Stimulated activated naive B cell treated with anti-CD40 and anti-IgM and Interleukin-4, amounts not matched to agents 10 μg/mL and 1 μg/mL and 100 μg/mL, for 72 hours (primary cell): ENCODE measurements around the gene DPYD.
A peak's percentile ranks its signal among the peaks of the same experiment; 100 is the strongest.

ENCODE experiments used
- ATAC-seq, 2 donors: fragments of 150-1000 bp; cut with Tn5 transposase; replicated peaks; 2 replicates each; pipeline ENCODE4 v1.10.0; 2021; ENCODE audit warnings: moderate library complexity in 1 of 2
- DNase-seq: peaks from one replicate; pipeline ENCODE4 v3.0.0; 2021
- H3K27ac Mint-ChIP-seq: one replicate; pipeline ENCODE4 v1.8.0; 2022; ENCODE audit warnings: mild to moderate bottlenecking, mixed read lengths
- H3K27me3 Mint-ChIP-seq, 2 donors: one replicate each; pipeline ENCODE4 v1.8.0; 2022; ENCODE audit warnings: mixed read lengths in 2 of 2
- H3K36me3 Mint-ChIP-seq, 2 donors: one replicate each; pipeline ENCODE4 v1.8.0; 2022; ENCODE audit warnings: mixed read lengths in 2 of 2, mild to moderate bottlenecking in 1 of 2
- H3K4me1 Mint-ChIP-seq, 2 donors: one replicate each; pipeline ENCODE4 v1.8.0; 2022; ENCODE audit warnings: mixed read lengths in 2 of 2, mild to moderate bottlenecking in 1 of 2
- H3K4me3 Mint-ChIP-seq, 2 donors: one replicate each; pipeline ENCODE4 v1.8.0; 2022; ENCODE audit warnings: mild to moderate bottlenecking in 2 of 2, mixed read lengths in 2 of 2, moderate library complexity in 1 of 2
- H3K9me3 Mint-ChIP-seq, 2 donors: one replicate each; pipeline ENCODE4 v1.8.0; 2022; ENCODE audit warnings: mixed read lengths in 2 of 2, mild to moderate bottlenecking in 1 of 2

DPYD gene

DNA sequence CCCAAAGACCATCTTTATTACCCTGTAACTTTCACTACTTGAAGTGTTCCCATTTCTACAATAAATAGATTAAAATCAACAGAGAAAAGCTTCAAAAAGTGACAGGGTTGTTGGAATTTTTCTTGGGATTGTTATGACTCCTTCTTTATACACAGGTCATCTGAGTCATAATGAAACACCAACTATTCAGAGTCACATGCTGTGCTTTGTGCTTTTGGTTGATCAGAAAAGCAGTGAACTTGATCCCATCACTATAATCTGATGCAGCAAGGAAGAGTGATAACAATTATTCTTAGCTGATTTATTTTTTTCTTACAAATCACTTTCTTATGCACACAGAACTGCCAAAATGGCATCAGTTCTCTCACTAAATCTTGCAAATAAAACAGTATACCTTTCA lies 776.3 kb downstream of the DPYD start:
- Mint-ChIP-seq H3K4me1 (peaks cover 2 to 6% of the 10 kb centered on the region in 2 donors), H3K27me3 (no peaks in the 10 kb centered on the region), H3K36me3 (peaks cover 0 to 2% of the 10 kb centered on the region in 2 donors), H3K9me3 (no peaks in the 10 kb centered on the region), H3K4me3 (no peak overlapping the region), H3K27ac (no peak overlapping the region)
- ATAC-seq (no peak), DNase-seq (no peak)

DNA sequence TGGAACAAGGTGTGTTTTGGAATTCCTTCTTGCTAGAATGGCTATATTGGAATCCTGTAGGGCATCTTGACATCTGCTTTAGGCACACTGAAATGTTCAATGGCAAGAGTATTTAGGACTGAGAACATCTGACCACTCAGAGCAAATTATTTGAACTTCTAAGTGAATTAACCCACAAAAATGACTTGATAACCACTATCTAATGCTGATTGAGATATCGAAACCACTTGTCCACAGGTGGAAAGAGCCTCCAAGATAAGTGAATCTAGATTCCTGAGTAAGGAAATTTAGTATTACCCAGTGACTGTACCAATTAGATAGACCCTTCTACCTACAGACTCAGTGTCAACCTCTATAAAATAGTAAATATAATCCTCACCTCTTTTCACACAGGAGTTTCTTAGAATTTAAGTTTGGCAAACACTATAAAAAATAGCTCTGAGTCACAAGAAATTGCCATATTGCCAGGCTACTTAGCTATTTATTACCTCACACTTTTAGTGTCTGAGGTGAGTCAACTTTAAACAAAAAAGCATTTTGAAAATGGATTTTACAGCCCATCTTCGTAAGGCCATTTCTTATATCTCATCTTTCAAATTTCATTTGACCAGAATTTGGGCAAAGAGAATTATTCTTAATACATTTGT lies 777.5 kb downstream of the DPYD start:
- no peak for DNase-seq
- ATAC-seq = no peak

DNA sequence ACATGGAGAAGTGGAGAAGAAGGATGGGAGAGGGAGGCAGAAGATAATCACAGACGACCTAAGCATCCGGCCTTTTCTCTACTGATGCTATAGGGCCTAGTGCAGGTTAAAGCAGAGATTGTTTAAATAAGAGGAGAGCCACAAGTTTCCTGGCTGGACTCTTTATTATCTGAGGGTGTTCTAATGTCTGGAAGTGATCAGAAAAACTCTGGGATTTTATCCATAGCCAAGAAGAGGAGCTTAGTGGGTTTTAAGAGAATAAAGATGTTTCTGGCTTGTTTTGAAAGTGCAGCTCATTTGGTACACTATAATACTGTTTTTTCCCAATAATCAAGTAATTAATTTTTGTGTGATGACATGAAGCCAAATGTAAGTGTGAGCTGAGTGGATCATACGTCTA lies 780.2 kb downstream of the DPYD start:
- Mint-ChIP-seq H3K9me3 (no peaks in the 10 kb centered on the region), H3K4me1 (peaks cover 7 to 16% of the 10 kb centered on the region in 2 donors), H3K36me3 (no peaks in the 10 kb centered on the region), H3K27me3 (no peaks in the 10 kb centered on the region), H3K27ac (no peak overlapping the region), H3K4me3 (no peak overlapping the region)
- no peak for ATAC-seq
- no peak for DNase-seq

More for the DNA sequence above, 777.5 kb downstream of the DPYD start:
- peaks cover 0 to 2% of the 10 kb centered on the region in 2 donors for H3K36me3 Mint-ChIP-seq
- H3K27me3 Mint-ChIP-seq = no peaks in the 10 kb centered on the region
- H3K9me3 Mint-ChIP-seq = no peaks in the 10 kb centered on the region
- no peak overlapping the region for H3K4me3 Mint-ChIP-seq
- H3K4me1 Mint-ChIP-seq = peaks cover 5 to 10% of the 10 kb centered on the region in 2 donors
- no peak overlapping the region for H3K27ac Mint-ChIP-seq

- Mint-ChIP-seq H3K9me3 (no peaks in the 10 kb centered on the region), H3K27ac (no peak overlapping the region), H3K27me3 (no peaks in the 10 kb centered on the region), H3K4me1 (peaks cover 5 to 12% of the 10 kb centered on the region in 2 donors), H3K36me3 (no peaks in the 10 kb centered on the region), H3K4me3 (no peak overlapping the region)
- no peak for DNase-seq
- ATAC-seq = no peak
Measured at GRCh38 chr1:97139512-97139911, 781.3 kb downstream of the DPYD start.

- Mint-ChIP-seq H3K27ac (no peak overlapping the region), H3K4me3 (peak overlapping the region; percentile 55 to 74), H3K36me3 (no peaks in the 10 kb centered on the region)
Measured at GRCh38 chr1:97138515-97139032, 782.3 kb downstream of the DPYD start.

DNA sequence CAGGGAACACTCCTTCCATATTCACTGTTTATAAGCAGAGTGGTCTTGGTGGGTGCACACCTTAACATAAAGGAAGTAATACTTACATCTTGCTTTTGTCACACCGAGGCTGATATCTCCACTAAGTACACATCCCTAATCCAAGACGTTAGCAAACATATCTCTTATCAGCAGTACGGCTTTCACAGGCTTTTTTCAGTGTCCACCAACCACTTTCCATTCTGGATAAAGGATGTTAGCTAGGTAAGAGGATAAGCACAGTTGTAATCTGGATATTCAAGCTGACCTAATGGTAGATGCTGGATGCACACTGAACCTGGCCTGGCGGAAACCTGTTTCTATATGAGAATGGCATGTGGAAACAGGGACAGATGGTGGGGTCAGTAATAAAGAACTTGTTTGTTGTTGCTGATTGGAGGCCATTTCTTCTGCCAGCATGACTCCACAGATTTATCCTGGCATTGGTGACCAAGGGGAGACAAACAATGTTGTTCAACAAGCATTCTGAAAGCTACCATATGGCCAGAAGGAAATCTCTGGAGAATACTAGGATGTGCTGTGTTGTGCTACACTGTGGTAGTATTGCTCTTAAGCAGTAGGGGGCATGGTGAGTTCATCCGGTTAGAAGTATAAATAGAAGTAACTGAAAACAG lies 782.8 kb downstream of the DPYD start:
- H3K36me3 Mint-ChIP-seq = no peaks in the 10 kb centered on the region
- no peak overlapping the region for H3K27ac Mint-ChIP-seq
- peak; percentile 96 to 98 for ATAC-seq
- H3K27me3 Mint-ChIP-seq = no peaks in the 10 kb centered on the region
- H3K4me3 Mint-ChIP-seq = peak overlapping the region; percentile 55 to 74
- DNase-seq = peak; percentile 6
- peaks cover 5 to 10% of the 10 kb centered on the region in 2 donors for H3K4me1 Mint-ChIP-seq
- H3K9me3 Mint-ChIP-seq = no peaks in the 10 kb centered on the region

More at GRCh38 chr1:97138515-97139032, 782.3 kb downstream of the DPYD start:
- peak; percentile 39 to 41 for ATAC-seq
- Mint-ChIP-seq H3K27me3 (no peaks in the 10 kb centered on the region), H3K4me1 (peaks cover 5 to 10% of the 10 kb centered on the region in 2 donors), H3K9me3 (no peaks in the 10 kb centered on the region)
- DNase-seq = no peak

- H3K27me3 Mint-ChIP-seq = no peaks in the 10 kb centered on the region
- no peak overlapping the region for H3K27ac Mint-ChIP-seq
- H3K4me3 Mint-ChIP-seq = no peak overlapping the region
- peaks cover 5 to 10% of the 10 kb centered on the region in 2 donors for H3K4me1 Mint-ChIP-seq
- ATAC-seq (no peak), DNase-seq (no peak)
- no peaks in the 10 kb centered on the region for H3K9me3 Mint-ChIP-seq
- no peaks in the 10 kb centered on the region for H3K36me3 Mint-ChIP-seq
Measured at GRCh38 chr1:97136996-97137395, 783.8 kb downstream of the DPYD start.

- ATAC-seq (no peak), DNase-seq (no peak)
- Mint-ChIP-seq H3K36me3 (peaks cover 0 to 5% of the 10 kb centered on the region in 2 donors), H3K27ac (no peak overlapping the region), H3K4me1 (peaks cover 5 to 10% of the 10 kb centered on the region in 2 donors), H3K9me3 (no peaks in the 10 kb centered on the region), H3K4me3 (no peak overlapping the region), H3K27me3 (no peaks in the 10 kb centered on the region)
Measured at GRCh38 chr1:97135972-97136371, 784.9 kb downstream of the DPYD start.

- H3K36me3 Mint-ChIP-seq = peaks cover 0 to 8% of the 10 kb centered on the region in 2 donors
- H3K4me1 Mint-ChIP-seq = no peaks in the 10 kb centered on the region
- DNase-seq = no peak
- no peaks in the 10 kb centered on the region for H3K9me3 Mint-ChIP-seq
- H3K27me3 Mint-ChIP-seq = no peaks in the 10 kb centered on the region
- ATAC-seq = no peak
- H3K4me3 Mint-ChIP-seq = no peak overlapping the region
- H3K27ac Mint-ChIP-seq = no peak overlapping the region
Measured at GRCh38 chr1:97128426-97128825, 792.4 kb downstream of the DPYD start.

DNA sequence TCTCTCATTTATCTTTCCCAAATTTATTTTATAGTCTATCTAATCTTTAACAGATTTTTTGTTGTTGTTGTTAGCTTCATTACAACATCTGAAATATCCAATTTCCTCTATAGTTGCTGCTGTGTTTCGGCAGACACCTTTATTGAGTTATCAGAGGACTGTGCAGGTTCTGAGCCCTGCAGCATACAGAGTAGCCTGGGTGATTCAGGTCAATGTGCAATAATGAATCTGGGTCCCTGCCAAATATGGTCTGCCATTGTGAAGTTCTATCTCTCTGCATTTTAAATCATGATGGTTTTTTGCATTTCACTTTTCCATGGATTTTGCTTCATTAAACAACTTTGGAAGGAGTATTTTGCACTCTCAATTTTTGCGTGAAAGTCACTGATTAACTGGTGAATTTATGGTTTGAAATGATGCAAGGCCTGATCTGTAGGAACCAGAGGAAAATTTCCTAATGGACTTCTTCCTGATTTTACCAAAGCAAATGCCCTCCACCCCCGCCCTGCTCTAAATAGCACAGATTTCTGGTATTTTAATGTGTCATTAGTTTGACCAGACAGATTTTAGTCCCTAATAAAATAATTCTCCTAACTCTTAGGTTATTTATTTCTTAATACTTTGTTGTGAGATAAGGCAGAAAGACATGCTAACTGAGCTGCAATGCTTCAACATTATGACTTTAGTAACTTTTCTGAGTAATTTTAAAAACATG lies 797.0 kb downstream of the DPYD start:
- H3K4me3 Mint-ChIP-seq = no peak overlapping the region
- DNase-seq (no peak), ATAC-seq (no peak)
- no peaks in the 10 kb centered on the region for H3K4me1 Mint-ChIP-seq
- H3K27ac Mint-ChIP-seq = no peak overlapping the region
- no peaks in the 10 kb centered on the region for H3K36me3 Mint-ChIP-seq
- no peaks in the 10 kb centered on the region for H3K9me3 Mint-ChIP-seq
- no peaks in the 10 kb centered on the region for H3K27me3 Mint-ChIP-seq

DNA sequence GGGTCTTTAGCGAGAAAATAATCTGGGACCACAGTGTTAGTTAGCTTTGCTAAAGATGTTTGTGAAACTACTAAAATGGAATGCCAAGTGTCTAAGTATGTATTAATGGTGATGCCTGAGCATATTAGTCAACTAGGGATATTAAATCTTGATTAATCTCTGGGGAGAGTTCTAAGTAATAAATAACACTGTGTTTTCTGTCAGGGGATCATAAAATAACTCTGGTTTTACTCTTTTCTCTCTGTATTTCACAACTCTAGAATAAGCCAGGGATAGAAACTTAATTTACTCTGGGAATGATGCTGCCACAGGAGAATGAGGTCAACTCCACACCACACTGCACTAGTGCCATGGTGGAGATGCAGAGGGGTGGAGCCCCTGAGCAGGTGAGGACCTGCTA lies 800.0 kb downstream of the DPYD start:
- DNase-seq = no peak
- H3K36me3 Mint-ChIP-seq = no peaks in the 10 kb centered on the region

GRCh38 chr1:97119260-97120158 lies 801.3 kb downstream of the DPYD start:
- Mint-ChIP-seq H3K4me3 (no peak overlapping the region), H3K27me3 (no peaks in the 10 kb centered on the region), H3K36me3 (no peaks in the 10 kb centered on the region), H3K4me1 (no peaks in the 10 kb centered on the region), H3K9me3 (no peaks in the 10 kb centered on the region), H3K27ac (peak overlapping the region; percentile 76)
- DNase-seq = no peak
- no peak for ATAC-seq

More for the DNA sequence above, 800.0 kb downstream of the DPYD start:
- H3K27ac Mint-ChIP-seq = no peak overlapping the region
- H3K4me1 Mint-ChIP-seq = no peaks in the 10 kb centered on the region
- H3K9me3 Mint-ChIP-seq = no peaks in the 10 kb centered on the region
- ATAC-seq = no peak
- no peaks in the 10 kb centered on the region for H3K27me3 Mint-ChIP-seq
- H3K4me3 Mint-ChIP-seq = no peak overlapping the region

DNA sequence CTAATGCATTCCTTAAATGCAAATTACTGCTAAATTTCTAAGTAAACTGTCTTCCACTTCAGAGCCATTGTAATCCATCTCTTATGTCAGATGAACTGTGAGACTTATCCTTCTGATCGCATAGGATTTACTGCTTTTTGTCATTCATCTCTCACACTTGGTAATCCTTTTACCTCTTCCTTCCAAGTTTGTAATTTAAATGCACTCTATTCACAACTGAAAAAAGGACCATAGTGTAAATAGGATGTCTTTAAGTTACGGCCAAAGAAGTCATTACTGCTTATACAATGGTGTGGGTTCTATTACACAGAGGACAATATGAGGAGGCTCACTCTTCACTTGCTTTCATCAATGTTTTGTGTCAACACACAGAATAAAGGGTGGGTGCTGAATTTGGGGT lies 806.0 kb downstream of the DPYD start:
- H3K4me3 Mint-ChIP-seq = no peak overlapping the region
- H3K27ac Mint-ChIP-seq = no peak overlapping the region
- H3K4me1 Mint-ChIP-seq = no peaks in the 10 kb centered on the region
- H3K9me3 Mint-ChIP-seq = no peaks in the 10 kb centered on the region
- no peaks in the 10 kb centered on the region for H3K27me3 Mint-ChIP-seq
- DNase-seq (no peak), ATAC-seq (no peak)
- no peaks in the 10 kb centered on the region for H3K36me3 Mint-ChIP-seq

DNA sequence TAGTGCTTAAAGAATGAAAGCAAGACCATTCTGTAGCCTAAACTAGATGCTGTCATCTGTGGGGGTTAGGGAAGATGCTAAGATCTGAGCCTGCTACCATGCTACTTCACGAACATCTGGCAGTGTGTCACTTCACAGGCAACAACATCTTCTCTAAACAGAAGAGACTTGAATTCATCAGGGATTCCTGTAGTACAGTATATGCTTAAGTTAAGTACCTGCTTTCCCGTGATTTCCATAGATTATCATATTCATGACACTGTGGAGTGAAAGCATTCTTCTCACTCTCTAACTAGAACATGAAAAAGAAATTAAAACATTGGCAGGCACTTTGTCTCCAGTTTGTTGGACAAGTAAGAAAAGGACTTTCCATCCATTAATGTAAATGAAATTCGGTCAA lies 808.4 kb downstream of the DPYD start:
- H3K27me3 Mint-ChIP-seq = no peaks in the 10 kb centered on the region
- no peak for ATAC-seq
- H3K9me3 Mint-ChIP-seq = no peaks in the 10 kb centered on the region
- no peaks in the 10 kb centered on the region for H3K4me1 Mint-ChIP-seq
- no peak for DNase-seq
- H3K36me3 Mint-ChIP-seq = no peaks in the 10 kb centered on the region
- H3K4me3 Mint-ChIP-seq = no peak overlapping the region
- H3K27ac Mint-ChIP-seq = no peak overlapping the region
